GM18858 (cell line): ENCODE results near the gene NELFCD.
"Not testable (repeated sequence)": the region's sequence is repeated elsewhere in the genome, so short reads cannot be mapped to it uniquely, and the experiment has no call there.

Experiments
- ATAC-seq: cut with Tn5 transposase; IDR thresholded peaks from one replicate; pipeline ENCODE4 v1.9.1; 2021; ENCODE audit not compliant: unreplicated experiment

Gene NELFCD

DNA sequence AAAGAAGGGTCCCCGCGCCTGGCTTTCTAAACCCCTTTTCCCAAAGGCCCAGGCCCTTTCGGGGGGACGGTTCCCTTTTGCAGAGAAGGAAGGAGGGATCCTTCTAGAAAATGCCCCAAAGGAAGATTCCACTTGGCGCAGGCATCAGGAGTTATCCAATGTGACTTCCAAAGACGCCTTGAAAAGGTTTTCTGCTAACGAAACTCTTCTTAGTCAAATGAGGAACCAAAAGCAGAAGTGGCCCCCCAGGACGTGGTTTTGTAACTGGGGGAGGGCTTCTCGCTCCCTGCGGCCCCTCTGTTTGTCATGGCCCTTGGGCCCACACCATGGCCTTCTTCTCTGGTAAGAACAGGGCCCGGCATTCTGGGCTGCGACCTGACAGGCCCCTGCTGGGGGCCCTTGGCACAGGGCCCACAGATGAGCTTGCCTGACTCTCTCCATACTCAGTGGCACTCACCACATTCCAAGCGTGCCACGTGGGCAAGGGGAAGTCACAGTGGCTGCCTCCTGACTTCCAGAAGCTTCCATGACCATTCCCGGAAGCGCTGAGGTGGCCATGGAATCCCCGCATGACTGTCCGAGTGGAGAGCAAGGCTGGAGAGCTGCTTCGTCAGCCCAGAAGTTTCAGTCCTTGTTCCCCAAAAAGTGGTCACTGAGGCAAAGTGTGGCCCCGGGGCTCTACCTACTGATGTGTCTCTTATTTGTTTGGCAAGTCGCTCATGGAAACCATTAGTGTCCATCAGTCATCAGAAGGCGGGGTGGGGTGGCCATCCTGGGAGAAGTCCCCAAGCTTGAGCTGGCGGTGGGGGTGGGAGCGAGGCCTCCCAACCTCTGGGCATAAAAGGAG, 26.8 kb downstream of the NELFCD start:
- ATAC-seq = peak; percentile 25

DNA sequence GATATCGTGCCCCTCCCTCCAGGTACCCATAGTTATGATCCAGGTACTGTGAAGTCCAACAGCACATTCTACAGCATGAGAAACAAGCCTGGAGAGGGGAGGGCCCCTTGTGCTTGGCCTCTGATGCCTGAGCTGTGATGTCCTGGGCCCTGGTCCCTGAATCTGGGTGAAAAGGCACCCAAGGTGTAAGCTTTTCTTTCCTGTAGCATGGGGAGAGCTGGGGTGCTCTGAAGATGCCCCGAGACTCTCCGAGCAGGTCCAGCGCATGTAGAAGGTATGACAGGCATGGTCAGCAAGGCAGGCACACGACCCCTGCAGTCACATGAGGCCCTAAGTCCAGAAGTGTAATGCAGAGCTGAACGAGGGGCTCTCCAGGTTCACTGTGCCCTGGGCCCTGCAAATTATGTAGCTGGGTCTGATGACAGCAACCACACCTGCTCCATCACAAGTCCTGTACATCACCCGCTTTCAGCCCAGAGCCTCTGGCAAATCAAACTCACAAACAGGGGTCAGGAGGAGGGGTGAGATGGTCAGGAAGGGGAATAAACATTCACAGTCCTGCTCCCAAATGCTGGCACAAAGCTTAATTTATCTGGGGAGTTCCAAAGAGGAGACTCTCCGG, 27.8 kb downstream of the NELFCD start:
- no peak for ATAC-seq

DNA sequence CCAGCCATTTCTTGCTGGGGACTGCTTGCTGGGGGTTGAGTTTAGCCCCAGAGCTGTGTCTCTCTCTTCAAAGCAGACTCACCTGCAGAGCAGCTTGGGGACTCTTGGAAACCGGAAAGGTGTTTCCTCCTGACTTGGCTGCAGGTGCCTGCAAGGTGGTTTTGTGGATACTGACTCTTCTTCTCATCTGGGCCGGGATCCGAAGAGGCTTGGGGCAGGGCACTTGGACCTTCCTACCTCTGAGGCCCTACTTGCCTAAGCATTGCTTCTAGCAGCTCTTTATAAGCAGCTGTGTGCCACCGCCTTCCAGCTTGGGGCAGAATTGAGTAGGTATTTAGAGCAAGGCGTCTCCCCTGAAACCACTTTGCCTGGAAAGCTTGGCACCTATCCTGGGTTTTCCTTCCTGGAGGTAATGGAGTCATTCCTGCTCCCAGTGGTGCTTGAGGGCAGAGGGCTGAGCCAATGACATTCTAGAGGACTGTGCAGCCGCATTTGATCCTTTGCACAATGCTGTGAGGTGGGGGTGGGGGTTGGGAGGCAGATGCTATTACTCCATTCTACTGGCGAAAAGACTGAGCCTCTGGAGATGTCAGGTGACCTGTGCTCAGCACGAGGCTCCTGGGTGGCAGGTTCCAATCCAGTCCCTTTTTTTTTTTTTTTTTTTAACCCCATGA, 29.4 kb downstream of the NELFCD start:
- ATAC-seq = no peak

DNA sequence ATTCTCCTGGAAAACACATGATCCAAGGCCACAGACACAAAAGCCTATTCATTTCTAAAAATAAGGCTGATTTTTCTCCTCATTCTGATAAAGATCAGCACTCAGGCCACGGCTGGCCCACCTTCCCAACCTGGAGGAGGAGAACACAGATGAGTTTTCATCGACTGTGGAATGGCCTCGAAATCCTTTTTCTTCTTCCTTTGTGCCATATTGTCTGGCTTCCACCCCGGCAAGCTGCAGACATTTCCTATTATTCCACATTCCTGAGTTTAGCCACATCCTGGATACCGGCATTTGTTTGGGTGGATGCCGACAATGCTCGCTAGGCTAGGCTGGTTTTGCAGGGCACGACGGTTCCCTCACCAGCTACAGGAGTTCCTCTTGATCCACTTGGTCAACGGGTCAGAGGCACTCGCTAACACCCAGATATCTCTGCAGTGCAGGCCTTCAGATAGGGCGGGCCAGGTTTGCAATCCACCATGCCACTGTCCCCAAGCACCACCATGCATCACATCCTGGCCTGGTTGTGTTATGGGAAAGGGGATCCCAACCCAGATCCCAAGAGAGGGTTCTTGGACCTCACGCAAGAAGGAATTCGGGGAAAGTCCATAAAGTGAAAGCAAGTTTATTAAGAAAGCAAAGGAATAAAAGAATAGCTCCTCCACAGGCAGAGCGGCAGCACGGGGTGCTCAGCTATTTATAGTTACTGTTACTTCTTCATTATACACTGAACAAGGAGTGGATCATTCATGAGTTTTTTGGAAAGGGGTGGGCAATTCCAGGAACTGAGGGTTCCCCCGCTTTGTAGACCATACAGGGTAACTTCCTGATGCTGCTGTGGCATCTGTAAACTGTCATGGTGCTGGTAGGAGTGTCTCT, 30.2 kb downstream of the NELFCD start:
- no peak for ATAC-seq

DNA sequence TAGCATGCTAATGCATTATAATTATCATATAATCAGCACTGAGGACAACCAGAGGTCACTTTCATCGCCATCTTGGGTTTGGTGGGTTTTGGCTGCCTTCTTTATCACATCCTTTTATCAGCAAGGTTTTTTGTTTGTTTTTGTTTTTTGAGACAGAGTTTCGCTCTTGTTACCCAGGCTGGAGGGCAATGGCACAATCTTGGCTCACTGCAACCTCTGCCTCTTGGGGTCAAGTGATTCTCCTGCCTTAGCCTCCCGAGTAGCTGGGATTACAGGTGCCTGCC, 30.8 kb downstream of the NELFCD start:
- ATAC-seq = not testable (repeated sequence)

DNA sequence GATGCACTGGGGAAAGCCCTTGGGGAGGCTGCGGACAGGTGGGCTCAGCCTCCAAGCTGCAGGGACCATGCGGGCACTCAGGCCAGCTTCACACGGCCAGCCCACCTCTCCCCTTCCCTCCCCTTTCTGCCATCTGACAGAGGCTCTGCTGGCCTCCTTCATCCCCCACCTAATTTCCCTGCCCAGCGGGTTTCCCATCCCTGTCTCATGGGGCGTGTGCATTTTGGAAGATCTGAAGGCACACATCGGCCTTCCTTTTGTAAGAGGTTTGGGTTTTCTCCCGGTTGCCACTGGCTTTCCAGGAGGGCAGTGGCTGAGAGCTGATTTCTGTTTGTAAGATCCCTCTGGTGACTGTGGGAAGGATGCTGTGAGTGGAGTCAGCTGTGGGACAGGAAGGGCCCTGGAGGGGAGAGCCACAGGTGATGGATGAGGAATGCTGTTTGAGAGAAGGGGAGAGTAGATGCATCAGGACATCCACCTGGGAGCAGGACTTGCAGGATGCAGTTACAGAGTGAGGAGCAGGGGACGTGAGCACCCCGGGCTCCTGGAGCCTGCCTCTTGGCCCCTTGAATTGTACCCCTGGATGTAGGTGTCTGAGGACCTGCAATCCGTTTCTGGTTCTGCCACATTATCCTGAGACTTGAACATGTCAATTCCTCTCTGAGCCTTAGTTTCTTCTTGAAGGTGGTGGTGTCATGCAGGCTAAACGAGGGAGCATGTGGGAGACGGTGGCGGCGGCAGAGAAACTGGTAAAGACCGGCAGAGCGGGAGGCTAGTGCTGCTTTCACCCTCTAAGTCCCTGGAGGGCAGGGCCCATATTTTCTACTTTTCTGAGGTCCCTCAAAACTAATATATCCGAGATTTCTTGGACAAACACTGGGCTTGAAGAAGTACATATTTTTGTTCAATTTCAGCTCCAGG, 32.2 kb downstream of the NELFCD start:
- ATAC-seq = no peak

DNA sequence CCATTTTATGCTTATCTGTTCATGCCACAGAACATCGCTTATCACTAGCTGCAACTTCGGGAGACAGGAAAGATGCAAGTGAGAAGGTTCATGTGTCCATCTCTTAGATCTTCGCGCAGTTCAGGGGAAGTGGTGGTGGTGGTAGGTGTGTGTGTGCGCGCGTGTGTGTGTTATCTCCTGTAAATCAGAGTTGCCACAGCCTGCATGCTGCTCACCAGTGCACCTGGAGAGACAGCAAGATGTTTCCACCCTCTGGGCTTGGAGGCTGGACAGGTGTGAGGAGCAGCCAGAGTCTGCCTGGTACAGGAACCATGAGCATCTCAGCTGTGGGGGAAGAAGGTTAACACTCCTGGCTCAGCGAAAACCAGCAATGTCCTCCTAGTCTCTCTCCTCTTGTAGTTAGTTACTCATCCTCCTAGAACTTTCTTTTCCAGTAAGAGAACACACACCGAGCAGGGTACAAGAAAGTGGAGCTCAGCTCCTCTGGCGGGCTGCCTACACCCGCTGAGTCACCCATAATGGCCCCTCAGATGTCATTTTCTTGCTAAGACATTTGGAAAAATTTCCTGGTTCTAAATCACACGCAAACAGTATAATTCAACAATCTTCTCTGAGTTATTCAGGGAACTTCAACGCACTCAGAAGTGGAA, 33.0 kb downstream of the NELFCD start:
- no peak for ATAC-seq

DNA sequence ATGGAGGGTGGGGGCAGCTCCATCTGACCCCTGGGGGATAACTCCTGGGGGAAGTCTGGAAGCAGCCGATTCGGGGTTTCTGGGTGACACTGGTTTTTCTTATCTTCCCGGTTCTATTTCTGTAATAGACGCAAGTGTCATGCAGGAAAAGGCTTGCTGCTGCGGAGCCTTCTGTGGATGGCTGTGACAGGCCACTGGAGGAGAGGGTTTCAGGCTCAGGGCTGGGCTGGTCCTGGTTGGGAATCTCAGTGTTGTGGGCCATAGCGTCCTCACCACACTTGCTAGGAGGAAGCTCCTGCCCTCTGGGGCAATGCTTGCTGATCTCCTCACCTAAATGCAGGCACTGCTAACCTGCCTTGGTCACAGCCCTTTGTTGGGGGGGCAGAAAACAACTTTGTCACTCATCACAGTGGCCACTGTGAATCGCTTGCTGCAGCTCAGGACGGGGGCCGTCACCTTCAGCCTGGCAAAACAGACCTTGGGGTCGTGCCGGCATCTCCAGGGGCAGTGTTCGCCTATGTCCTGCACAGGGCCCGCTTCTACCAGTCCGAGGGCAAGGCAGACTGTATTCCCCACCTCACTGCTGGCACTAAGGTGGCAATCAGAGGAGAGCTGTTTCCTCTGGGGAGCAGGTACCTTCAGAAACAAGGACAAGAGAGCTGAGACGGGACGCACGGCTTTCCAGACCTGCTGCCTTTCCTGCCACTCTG, 33.8 kb downstream of the NELFCD start:
- ATAC-seq = no peak

DNA sequence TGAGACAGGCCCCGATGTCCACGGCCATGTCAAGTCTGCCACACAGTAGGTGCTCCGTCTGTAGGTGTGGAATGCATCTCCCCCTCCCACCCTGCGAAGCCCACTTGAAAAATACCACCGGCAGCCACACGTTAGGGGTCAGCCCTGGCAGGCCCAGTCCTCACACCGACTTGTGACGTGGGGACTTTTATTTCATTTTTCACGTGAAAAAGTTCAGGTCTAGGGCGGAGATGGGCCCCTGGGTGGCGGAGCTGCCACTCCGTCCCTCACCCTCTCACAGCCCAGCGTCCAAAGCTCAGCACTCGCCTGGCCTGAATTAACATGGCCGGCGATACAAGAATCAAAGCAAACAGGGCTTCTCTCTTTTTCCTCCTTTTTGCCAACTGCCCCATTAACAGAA, 34.4 kb downstream of the NELFCD start:
- no peak for ATAC-seq

DNA sequence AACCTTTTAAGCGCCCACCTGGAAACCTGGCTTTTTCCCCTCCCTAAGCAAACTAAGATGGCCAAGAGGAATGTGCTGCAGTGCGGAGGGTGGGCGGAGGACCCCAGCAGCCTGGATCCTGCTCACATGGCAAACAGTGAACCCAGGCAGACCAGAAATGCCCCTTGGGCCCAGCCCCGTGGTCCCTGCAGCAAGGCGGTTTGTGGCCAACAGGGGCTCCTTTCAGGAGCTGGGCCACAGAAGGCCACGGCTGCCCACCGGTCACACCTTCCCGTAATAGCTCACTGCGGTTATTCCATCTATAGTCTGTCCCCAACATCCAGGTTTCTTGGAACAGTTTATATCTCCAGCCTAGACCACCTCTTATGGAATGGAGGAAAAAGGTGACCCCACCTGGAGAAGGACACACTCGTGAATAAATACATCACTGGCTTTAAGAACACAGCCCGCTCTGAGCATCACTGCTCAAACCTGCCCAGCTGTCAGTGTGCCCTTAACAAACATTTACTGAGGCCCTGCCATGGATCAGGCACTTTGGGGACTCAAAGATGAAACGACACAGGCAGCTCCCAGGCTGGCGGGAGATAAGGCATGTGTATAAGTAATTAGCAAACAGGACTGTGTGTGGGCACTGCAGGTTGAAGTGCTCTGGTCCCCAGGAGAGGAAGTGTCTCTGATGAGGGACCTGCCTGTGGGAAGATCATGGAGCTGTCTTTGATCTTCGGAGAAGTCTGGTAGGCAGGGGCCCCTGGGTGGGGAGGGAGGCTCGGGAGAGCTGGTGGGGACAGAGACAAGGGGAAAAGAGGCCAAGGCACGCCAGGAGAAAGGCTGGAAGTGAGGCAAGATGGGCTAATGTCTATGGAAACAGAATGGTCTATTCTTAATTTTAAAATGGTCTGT, 35.0 kb downstream of the NELFCD start:
- no peak for ATAC-seq

DNA sequence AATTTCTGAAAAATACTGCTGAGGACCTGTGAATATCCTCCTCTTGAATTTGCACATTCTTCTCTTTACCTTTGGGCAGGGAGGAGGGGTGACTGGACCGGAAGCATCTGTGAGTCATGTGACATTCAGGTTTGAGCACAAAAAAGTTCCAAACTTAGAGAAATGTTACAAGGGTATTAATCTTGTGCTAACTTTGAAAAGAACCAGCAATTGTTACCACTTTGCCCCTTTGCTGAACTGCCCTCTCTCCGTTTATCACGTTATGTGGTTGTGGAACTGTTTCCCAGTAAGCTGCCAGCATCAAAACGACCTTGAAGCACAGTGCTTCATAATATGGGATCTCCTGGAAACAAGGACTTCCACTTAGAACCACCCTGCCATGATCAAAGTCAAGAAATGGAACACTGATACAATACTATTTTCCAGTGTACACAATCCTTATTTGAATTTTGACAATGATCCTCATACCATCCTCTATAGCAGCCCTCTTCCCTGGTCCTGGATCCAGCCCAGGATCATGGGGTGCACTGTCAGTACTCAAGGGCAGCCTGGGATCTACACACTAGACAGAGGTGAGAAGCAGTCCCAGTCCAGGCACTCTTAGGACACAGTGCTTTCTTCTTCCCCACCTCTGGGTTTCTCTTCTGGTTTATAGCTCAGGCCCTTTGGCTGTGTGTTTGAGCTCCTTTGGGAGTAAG, 35.9 kb downstream of the NELFCD start:
- ATAC-seq = no peak

DNA sequence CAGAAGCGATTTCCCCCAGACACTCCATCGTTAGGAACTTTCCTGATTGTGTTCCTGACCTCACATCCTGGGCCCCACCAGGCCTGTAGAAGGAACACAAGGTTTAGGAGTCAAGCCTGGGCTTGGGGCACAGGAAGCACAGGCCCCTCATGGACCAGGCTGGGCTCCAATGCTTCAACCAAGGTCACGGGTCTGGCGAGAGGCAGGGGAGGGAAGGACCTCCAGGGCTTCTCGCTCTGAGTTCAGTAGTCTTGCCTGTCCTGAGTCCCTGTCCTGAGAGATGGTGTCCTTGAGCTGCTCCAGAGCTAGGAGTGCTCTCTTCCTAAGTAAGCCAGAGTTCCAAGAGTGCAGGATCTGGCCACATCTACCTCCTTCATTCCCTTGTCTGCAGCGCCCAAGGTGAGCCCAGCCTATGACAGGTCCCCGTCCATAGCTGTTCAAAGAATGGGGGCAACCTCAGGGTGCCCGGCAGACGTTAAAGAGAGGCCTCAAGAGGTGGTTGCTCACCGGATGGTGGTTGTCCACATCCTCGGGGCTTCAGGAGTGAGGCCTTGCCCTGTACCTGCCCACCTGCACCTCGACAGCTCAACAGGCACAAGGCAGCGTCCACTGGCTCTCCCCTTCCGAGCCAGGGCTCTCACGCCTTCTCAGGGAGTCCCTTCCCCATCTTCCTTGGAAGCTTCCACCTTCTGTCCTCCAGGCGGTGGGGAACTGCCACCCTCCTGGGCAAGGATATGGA, 36.6 kb downstream of the NELFCD start:
- no peak for ATAC-seq

DNA sequence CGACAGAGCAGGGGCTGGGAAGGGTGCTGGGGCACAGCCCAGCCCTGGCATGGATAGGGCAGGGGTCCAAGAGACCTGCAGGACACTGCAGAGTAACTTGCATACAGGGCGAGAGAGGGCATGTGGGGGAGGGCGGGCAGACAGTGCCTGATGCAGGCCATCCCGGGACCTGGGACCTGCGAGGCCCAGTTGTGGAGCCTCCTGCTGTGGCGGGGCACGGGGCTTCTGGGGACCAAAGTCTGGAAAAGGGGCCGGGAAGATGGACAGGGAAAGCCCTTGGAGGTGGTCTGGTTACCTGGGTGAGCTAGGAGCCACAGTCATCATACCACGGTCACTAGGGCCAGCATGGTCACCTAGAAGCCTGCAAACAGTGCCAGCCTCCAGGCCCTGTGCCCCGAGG, 37.8 kb downstream of the NELFCD start:
- no peak for ATAC-seq

DNA sequence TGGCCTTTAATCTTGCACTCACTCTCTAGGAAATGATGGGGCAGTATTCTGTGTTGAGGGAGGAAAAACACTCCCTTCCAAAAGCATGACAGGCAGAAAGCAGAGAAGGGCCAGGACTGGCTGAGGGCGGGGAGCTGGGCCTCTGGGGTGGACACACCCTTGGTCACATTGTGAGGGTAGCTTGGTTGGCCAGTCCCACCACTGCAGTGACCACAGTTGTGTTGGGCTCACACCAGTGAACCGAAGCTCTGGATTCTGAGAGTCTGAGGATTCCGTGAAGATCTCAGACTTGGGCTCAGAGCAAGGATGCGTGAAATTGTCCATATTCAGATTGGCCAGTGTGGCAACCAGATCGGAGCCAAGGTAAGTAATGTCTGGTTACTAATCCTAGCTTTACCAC, 38.2 kb downstream of the NELFCD start, which contains the start of gene TUBB1:
TSS of gene TUBB1 (plus strand) at position 213 of the 400 bp plus-strand sequence. CDS start at position 307, 94 bp downstream.
- no peak for ATAC-seq

DNA sequence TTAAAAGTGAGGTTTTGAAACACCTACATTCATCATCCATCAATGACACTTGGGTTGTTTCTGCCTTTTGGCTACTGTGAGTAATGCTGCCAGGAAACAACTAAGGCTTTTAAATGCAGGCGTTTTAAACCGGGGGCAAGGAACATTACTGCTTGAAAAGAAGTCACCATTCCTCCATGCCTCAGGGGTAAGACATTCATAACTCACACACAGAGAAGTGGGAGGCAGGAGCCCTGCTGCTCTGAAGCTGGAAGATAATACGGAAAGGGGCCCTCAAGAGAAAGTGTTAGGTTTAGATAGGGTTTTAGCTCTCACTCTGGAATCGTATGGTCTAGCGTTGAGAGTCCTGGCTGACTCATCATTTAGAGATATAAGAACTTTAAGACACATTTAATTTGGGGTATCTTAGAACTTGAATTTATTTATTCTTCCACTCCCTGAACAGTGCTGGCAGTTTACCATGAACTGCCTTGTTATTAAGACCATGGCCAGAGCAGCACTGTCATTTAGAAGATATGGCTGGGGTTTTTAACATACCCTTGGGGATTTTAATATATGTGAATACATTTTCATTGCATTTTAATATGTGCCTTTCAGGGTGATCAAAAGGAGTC, 40.0 kb downstream of the NELFCD start:
- no peak for ATAC-seq

DNA sequence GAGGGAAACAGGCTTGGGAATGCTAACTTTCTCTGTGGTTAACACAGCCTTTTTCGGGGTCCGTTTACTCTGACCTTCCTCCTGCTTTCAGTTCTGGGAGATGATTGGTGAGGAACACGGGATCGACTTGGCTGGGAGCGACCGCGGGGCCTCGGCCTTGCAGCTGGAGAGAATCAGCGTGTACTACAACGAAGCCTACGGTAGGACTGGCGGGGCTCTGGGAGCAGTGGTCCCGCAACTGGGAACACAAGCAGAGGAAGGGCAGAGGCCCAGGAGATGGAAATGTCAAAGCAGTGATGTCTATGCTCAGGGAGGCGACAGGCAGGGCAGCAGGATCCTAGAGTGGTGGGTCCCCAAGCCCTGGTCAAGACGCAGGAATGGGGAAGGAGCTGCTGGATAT, 41.7 kb downstream of the NELFCD start:
- ATAC-seq = no peak
